C1 segment of cervical spinal cord (tissue), 14 donors: ENCODE data around the gene MOXD1.

Experiments used
- DNase-seq, 14 donors: peaks; one replicate each; lab custom pipeline; 2025; lab: John Stamatoyannopoulos, UW

Gene MOXD1

DNA sequence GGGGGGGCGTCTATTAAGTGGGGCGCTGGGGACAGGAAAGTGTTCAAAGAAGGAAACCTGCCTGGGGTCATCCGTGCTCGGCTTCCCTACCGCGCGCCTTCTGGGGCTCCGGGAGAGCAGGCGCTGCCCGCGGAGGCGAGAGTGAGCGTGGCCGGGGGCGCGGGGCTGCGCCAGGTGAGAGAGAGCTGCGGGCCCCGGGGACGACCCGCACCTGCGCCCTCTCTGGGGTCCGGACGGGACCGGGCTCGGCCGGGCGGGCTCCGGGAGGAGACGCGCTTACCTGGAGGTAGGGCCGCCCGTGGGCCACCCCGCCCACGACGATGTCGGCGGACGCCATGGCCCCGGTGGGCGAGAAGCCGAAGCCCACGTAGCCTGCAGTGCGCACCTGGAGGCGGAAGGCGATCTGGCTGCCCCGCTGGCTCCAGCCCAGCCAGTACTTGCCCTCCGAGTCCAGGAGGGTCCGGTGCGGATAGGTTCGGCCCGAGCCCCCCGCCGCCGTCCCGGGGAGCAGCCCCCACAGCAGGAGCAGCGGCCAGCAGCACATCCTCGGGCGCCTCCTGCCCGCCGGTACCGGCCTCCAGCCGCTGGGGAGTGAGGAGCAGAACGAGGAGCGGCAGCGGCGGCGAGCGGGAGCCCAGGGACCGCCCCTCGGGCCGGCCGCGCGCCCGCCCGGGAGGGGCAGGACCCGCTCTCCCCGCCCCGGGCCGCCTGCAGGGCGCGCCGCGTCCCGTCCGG, at the start of gene MOXD1:
Gene MOXD1 (minus strand): TSS at position 593 of the 735 bp plus-strand sequence. CDS start 49 bp downstream, at position 544.
- DNase-seq, result no peak

- no peak for DNase-seq
Observed at GRCh38 chr6:132446855-132447241, 45.6 kb upstream of the MOXD1 start.

- DNase-seq, result no peak
Observed at GRCh38 chr6:132446141-132446854, 45.0 kb upstream of the MOXD1 start.

GRCh38 chr6:132445201-132445951, 44.1 kb upstream of the MOXD1 start:
- no peak for DNase-seq

- DNase-seq, result no peak
Observed at GRCh38 chr6:132443206-132443605, 41.9 kb upstream of the MOXD1 start.

GRCh38 chr6:132430110-132430509, 28.8 kb upstream of the MOXD1 start:
- DNase-seq, result no peak

- DNase-seq, result no peak
Observed at GRCh38 chr6:132425176-132425575, 23.9 kb upstream of the MOXD1 start.

GRCh38 chr6:132423839-132424238, 22.6 kb upstream of the MOXD1 start:
- no peak for DNase-seq

GRCh38 chr6:132418235-132418965, 17.1 kb upstream of the MOXD1 start:
- DNase-seq, result no peak

- no peak for DNase-seq
Observed at GRCh38 chr6:132414761-132415160, 13.5 kb upstream of the MOXD1 start.

DNA sequence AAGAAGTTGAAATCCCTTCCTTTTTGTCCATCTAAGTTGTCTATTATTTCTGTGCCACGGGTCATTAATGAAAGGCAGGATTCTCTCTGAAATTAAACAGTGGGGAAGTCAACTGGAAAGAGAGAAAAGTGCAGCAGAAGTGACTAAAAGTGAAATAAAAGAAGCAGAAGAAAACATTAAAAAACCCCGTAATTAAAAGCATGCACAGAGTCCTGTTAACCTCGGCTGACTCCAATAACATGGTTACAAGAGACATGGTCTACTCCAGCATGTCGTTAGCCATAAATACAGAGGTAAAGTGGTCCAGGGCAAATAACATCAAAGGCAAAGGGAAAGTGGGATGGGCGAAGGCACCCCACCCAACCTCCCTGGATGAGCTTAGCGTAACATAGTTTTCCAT, 13.0 kb upstream of the MOXD1 start:
- no peak for DNase-seq

- DNase-seq, result no peak
Observed at GRCh38 chr6:132413499-132413802, 12.2 kb upstream of the MOXD1 start.

DNA sequence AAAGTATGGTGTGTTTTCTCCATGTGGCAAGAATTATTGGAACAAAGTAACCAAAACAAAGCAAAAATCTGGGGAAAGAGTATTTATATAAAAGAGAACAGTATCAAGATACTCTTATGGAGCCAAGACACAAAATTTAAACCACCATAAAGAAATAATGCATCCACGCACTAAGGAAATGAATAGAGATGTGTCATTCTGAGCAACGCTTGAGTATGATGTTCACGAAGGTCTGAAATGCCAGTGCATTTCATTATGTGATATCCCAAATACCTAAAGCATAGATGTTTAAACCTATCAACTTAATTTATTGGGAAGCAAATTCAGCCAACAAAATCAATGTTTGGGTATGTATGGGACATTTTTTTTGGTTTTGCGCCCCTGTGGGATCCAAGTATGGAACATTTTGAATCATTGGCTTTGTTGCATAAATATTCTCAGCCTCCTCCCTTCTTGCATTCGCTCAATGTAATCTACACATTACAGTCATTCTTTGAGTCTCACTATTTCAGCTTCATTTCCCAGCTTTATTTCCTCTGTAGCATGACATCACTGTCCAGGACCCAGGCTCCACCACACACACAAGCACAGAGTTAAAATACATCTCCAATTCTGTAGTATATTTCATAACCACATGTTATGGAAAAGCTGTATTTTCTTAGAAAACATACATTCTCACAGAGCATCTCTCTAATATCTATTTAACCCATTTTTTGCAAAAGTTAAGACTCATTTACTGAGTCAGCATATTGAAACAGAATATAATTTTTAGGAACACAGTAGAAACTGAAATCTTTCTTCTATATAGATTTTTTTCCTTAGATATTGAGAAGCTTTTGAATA, 11.6 kb upstream of the MOXD1 start:
- DNase-seq, result no peak

DNA sequence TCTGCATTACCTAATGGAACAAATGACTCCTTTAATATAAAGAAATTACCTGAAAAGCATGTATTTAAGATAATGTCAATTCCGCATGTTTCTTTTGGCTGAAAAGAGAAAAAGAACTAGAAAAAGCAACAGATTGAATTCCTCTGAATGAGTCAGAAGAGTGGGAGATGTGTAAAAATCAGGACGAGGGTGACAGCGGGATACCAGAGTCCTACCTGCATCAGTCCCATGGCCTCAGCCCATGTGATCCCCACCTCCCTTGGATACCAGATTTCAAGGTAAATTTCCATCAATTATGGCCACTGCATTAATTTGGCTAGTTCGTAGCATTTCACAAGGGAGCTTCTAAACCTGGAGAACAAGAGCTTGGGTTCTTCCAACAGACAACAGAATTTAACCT, 10.0 kb upstream of the MOXD1 start:
- DNase-seq, result no peak

- no peak for DNase-seq
Observed at GRCh38 chr6:132410830-132411229, 9.6 kb upstream of the MOXD1 start.

GRCh38 chr6:132405143-132405915, 4.1 kb upstream of the MOXD1 start:
- DNase-seq, result no peak

DNA sequence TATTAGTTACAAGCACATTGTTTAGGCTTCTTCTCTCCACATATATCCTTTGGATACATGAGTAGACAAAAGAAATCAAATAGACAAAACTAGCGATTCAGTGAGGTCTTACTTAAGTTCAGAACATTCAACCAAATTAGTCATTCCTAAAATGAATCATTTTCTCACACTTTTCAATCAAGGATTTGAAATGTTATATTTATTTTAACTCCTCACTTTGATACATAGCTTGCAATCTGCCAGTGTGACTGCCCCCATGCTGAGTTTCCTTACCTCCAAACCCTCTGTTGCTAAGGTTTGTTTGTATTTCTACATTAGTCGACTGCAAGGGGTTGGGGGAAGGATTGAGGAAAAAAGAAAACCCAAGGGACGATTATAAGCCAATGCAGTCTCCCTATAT, 3.5 kb upstream of the MOXD1 start:
- no peak for DNase-seq

GRCh38 chr6:132404330-132404729, 3.1 kb upstream of the MOXD1 start:
- no peak for DNase-seq

GRCh38 chr6:132401618-132402285, 477 bp upstream of the MOXD1 start:
- no peak for DNase-seq

DNA sequence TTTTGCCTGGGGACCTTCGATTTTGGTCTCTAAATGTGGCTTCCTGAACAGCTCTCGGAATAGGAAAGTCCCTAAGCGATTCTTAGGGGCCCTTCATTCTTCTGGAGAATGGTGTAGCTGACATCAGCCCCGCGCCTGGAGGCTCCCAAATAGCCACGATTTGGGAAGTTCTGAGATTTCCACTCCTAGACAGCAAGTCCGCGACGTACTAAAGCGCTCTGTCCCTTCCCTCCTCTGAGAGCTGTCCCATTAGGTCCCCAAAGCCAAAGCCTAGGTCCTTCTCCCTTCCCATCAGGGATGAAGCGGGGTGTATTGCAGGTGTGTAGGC, 756 bp downstream of the MOXD1 start:
- no peak for DNase-seq
